K562 (cell line): ENCODE results near the gene USP20. TPM values are rescaled to one million over a fixed set of nuclear protein-coding genes. Genes with fewer than 3 reads are reported as not detected.

Source experiments
- ATAC-seq: fragments of 200-7000 bp; cut with Tn5 transposase; 3 replicates; pipeline ENCODE4 v1.9.1; 2020; ENCODE audit warnings: moderate library complexity
- BruUV-seq: library from RNA; stranded (reverse); fragments of 400-500 nt; replicated peaks from 2 replicates; lab custom pipeline; 2021; lab: Mats Ljungman, UMichigan
- CTCF ChIA-PET: fragments of 300-600 bp; formaldehyde crosslinking; extraction: SDS; loops from one replicate; lab custom pipeline; 2021; ENCODE audit warnings: low intra/inter-chr PET ratio; lab: Yijun Ruan, JAX
- POLR2A ChIA-PET: fragments of 300-600, 350-650 bp; sonication (Branson Sonifier 250); formaldehyde crosslinking; extraction: SDS; loops from one replicate; lab custom pipeline; 2021; ENCODE audit warnings: antibody characterized with exemption, inconsistent platforms; lab: Yijun Ruan, JAX
- DNase-seq, 4 experiments: peaks; one replicate each; pipeline versions ENCODE4 v3.0.0 to v3.0.0-alpha.2; 2011 to 2018; ENCODE audit warnings: low spot score in 3 of 4, mixed read lengths in 3 of 4; ENCODE audit errors: extremely low read depth in 1 of 4
- FAIRE-seq: peaks from 2 replicates; lab custom pipeline; 2011; peaks lifted over from hg19 to GRCh38; lab: Jason Lieb, UNC
- H2AFZ ChIP-seq: 2 replicates; pipeline ENCODE4 v1.6.0; 2011; ENCODE audit warnings: low read depth, low read length, control low read depth, inconsistent platforms
- H3K27ac ChIP-seq: fragments of 200-600 bp; 3 replicates; pipeline ENCODE4 v1.8.0; 2011; ENCODE audit warnings: low read depth, mild to moderate bottlenecking, control low read depth, inconsistent platforms, low read length, moderate library complexity, mixed read lengths; ENCODE audit errors: extremely low read depth
- H3K27me3 ChIP-seq, 2 experiments: fragments of 300-600 bp in 1 of 2; 2 replicates in 1 of 2; 3 replicates in 1 of 2; pipeline versions ENCODE4 v1.6.0 to v1.8.0; 2011; ENCODE audit warnings: inconsistent platforms in 2 of 2, low read length in 2 of 2, mild to moderate bottlenecking in 1 of 2, mixed read lengths in 1 of 2, moderate library complexity in 1 of 2; ENCODE audit not compliant: control insufficient read depth in 2 of 2, insufficient read depth in 2 of 2
- H3K36me3 ChIP-seq: fragments of 300-600 bp; 3 replicates; pipeline ENCODE4 v1.8.0; 2011; ENCODE audit warnings: mild to moderate bottlenecking, low read length, inconsistent platforms; ENCODE audit not compliant: control insufficient read depth, insufficient read depth
- H3K4me1 ChIP-seq, 2 experiments: fragments of 200-600 bp in 1 of 2; replicated peaks in 1 of 2; 2 replicates in 1 of 2; 3 replicates in 1 of 2; pipeline versions ENCODE4 v1.5.1 to v1.8.0; 2011; ENCODE audit warnings: inconsistent platforms in 2 of 2, low read length in 2 of 2, mild to moderate bottlenecking in 1 of 2, mixed read lengths in 1 of 2, moderate library complexity in 1 of 2; ENCODE audit not compliant: control insufficient read depth in 2 of 2, insufficient read depth in 2 of 2
- H3K4me2 ChIP-seq: 2 replicates; pipeline ENCODE4 v1.6.1; 2011; ENCODE audit warnings: low read length, control low read depth, inconsistent platforms, mixed read lengths; ENCODE audit not compliant: insufficient read depth
- H3K4me3 ChIP-seq: fragments of 200-600 bp; sonication (generic), shearing (Covaris generic); 2 replicates; pipeline ENCODE4 v1.5.1; 2016; ENCODE audit warnings: control low read depth, inconsistent platforms
- H3K79me2 ChIP-seq: fragments of 200-600 bp; 3 replicates; pipeline ENCODE4 v1.8.0; 2011; ENCODE audit warnings: low read length, inconsistent platforms; ENCODE audit not compliant: control insufficient read depth, insufficient read depth
- H3K9ac ChIP-seq, 2 experiments: 2 replicates each; pipeline versions ENCODE4 v1.6.0 to v1.6.1; 2011; ENCODE audit warnings: low read depth in 2 of 2, low read length in 2 of 2, control low read depth in 1 of 2, inconsistent platforms in 1 of 2, mild to moderate bottlenecking in 1 of 2, mixed read lengths in 1 of 2; ENCODE audit not compliant: insufficient read depth in 1 of 2
- H3K9me1 ChIP-seq: one replicate; pipeline ENCODE4 v1.6.0; 2011; ENCODE audit warnings: inconsistent platforms, mild to moderate bottlenecking, low read length, moderate library complexity; ENCODE audit not compliant: control insufficient read depth, insufficient read depth
- H3K9me3 ChIP-seq: replicated peaks from 2 replicates; pipeline ENCODE4 v1.5.1; 2011; ENCODE audit warnings: low read depth, low read length, inconsistent platforms; ENCODE audit not compliant: control insufficient read depth, insufficient read depth
- H4K20me1 ChIP-seq: replicated peaks from 2 replicates; pipeline ENCODE4 v1.6.1; 2011; ENCODE audit warnings: low read length, inconsistent platforms, mixed read lengths; ENCODE audit not compliant: control insufficient read depth, insufficient read depth
- CBX8 ChIP-seq: fragments of 200-600 bp; sonication (generic); IDR thresholded peaks from 2 replicates; pipeline ENCODE4 v1.6.1; 2012; ENCODE audit warnings: borderline replicate concordance, mixed run types, low read depth, mild to moderate bottlenecking, moderate library complexity, mixed read lengths, low read length, control low read depth, inconsistent platforms; ENCODE audit not compliant: poor library complexity, severe bottlenecking; ENCODE audit errors: extremely low read depth
- HMGN3 ChIP-seq: IDR thresholded peaks from 2 replicates; pipeline ENCODE4 v1.6.1; 2011; ENCODE audit warnings: borderline replicate concordance, low read depth, mild to moderate bottlenecking, mixed read lengths, low read length; ENCODE audit not compliant: insufficient read length; ENCODE audit errors: extremely low read depth
- POLR2A ChIP-seq: fragments of 450-650 bp; conservative IDR thresholded peaks from 2 replicates; pipeline ENCODE4 v1.6.1; 2016
- POLR2G ChIP-seq: fragments of 200-400 bp; formaldehyde crosslinking; IDR thresholded peaks from 2 replicates; pipeline ENCODE4 v1.6.1; 2017; ENCODE audit warnings: low read depth, mild to moderate bottlenecking, antibody characterized with exemption, low read length, moderate library complexity
- RBFOX2 ChIP-seq: fragments of 200-400 bp; formaldehyde crosslinking; IDR thresholded peaks from 2 replicates; pipeline ENCODE4 v1.6.1; 2017; ENCODE audit warnings: low read depth, mild to moderate bottlenecking, low read length, moderate library complexity
- TAF15 ChIP-seq: fragments of 200-400 bp; formaldehyde crosslinking; IDR thresholded peaks from 2 replicates; pipeline ENCODE4 v1.6.1; 2017; ENCODE audit warnings: mild to moderate bottlenecking, low read depth, low read length, moderate library complexity
- WGBS: fragments of 100-300 bp; shearing (Covaris generic); methylation state at CpG from one replicate; pipeline ENCODE4 v1.1.6; 2016; ENCODE audit warnings: low coverage, mixed read lengths; ENCODE audit not compliant: insufficient coverage; ENCODE audit errors: missing lambda C conversion rate; 5-methylcytosine and 5-hydroxymethylcytosine counted together
- in situ Hi-C: fragments of 300-500 bp; cut with MboI; formaldehyde crosslinking; loops from 4 replicates; pipeline ENCODE4 v1.15.0; 2018; ENCODE audit warnings: inconsistent platforms, mixed read lengths
- intact Hi-C: fragments of 100-400 bp; cut with micrococcal nuclease; formaldehyde crosslinking; loops from 2 replicates; pipeline ENCODE4 v1.14.2; 2022
- polyA plus RNA-seq, 8 experiments: library from polyadenylated mRNA; depleted of rRNA in 4 of 8; stranded (reverse) in 5 of 8; unstranded in 3 of 8; fragments of >200 nt; fragmentation: Nextera tagmentation in 2 of 8; fragmentation: Illumina TruSeq in 1 of 8; extraction: Ambion mirVana in 2 of 8; extraction: Trizol in 1 of 8; gene quantifications; 2 replicates each; pipeline versions ENCODE4 v1.2.1 to v1.2.3, GENCODE V29; 2011 to 2014; ENCODE audit warnings: inconsistent platforms in 1 of 8, missing spikeins in 1 of 8
- total RNA-seq, 7 experiments: library from RNA; depleted of rRNA in 6 of 7; stranded (reverse); fragments of >200 nt in 6 of 7; fragmentation: Illumina TruSeq in 2 of 7; extraction: Trizol in 2 of 7; gene quantifications; 2 replicates each; pipeline versions ENCODE4 v1.2.1 to v1.2.3, GENCODE V29; 2011 to 2021; ENCODE audit warnings: low replicate concordance in 1 of 7
- TF ChIP-seq, protein P1 (sequence below): sonication (generic); formaldehyde crosslinking; IDR thresholded peaks from 2 replicates; pipeline ENCODE4 v1.8.0; 2022; ENCODE audit warnings: missing genetic modification reagents, mild to moderate bottlenecking, moderate library complexity, borderline replicate concordance
- TF ChIP-seq, protein P2 (sequence below): fragments of 450-650 bp; IDR thresholded peaks from 2 replicates; pipeline ENCODE4 v1.6.1; 2016; ENCODE audit warnings: low read depth, mild to moderate bottlenecking, moderate library complexity
- TF ChIP-seq, protein P3 (sequence below): sonication (generic); IDR thresholded peaks from 2 replicates; pipeline ENCODE4 v1.6.1; 2016

Gene USP20
- total and polyA plus RNA-seq, 9 of the 15 experiments (the other 6 are each of a cell fraction or from before 2014, with no cell fraction given) = 1.9 to 136 (median 49.1) TPM

DNA sequence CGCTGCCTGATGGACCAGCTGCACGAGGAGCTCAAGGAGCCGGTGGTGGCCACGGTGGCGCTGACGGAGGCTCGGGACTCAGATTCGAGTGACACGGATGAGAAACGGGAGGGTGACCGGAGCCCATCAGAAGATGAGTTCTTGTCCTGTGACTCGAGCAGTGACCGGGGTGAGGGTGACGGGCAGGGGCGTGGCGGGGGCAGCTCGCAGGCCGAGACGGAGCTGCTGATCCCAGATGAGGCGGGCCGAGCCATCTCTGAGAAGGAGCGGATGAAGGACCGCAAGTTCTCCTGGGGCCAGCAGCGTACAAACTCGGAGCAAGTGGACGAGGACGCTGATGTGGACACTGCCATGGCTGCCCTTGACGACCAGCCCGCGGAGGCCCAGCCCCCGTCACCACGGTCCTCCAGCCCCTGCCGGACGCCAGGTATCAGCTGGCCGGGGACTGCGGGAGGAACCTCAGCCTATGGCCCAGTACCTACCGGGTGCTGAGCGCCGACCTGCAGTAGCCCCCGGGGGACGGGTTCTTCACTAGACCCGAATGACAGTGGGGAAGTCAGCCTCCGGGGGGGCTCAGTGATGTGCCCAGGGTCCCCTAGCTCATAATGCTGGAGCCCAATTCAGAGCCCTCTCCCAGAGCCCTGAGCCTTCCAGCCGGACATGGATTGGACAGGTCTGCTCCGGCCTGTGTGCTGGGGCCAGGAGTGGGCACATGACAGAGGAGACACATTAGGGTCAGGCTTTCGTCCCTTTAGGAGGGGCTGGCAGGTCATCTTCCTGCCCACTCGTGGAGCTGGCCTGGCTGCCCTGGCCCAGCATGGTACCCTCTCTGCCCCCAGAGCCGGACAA lies 33.0 kb downstream of the USP20 start:
- Histone ChIP-seq H4K20me1 (no peaks in the 10 kb centered on the region), H3K4me2 (no peak overlapping the region), H3K4me1 (peaks cover 19 to 68% of the 10 kb centered on the region in 2 experiments), H3K9ac (peak overlapping the region in 1 of 2 experiments; percentile 41; a peak in 2 of 4 replicates), H3K36me3 (peaks cover 91% of the 10 kb centered on the region), H3K27ac (no peak overlapping the region), H3K79me2 (peaks cover 4% of the 10 kb centered on the region; the same call in 2 of the 3 replicates), H3K9me3 (no peaks in the 10 kb centered on the region), H3K9me1 (peaks cover 4% of the 10 kb centered on the region), H2AFZ (no peak overlapping the region), H3K27me3 (no peaks in the 10 kb centered on the region), H3K4me3 (no peak overlapping the region)
- TF ChIP-seq CBX8 (no peak), POLR2G (peak; percentile 63), RBFOX2 (peak; percentile 46; the same call in 1 of the 2 replicates), TAF15 (no peak), POLR2A (0 out of 2 replicates have a peak, but pooled peaks have one; percentile 17), HMGN3 (peak; percentile 28)
- TF ChIP-seq, protein P1, sequence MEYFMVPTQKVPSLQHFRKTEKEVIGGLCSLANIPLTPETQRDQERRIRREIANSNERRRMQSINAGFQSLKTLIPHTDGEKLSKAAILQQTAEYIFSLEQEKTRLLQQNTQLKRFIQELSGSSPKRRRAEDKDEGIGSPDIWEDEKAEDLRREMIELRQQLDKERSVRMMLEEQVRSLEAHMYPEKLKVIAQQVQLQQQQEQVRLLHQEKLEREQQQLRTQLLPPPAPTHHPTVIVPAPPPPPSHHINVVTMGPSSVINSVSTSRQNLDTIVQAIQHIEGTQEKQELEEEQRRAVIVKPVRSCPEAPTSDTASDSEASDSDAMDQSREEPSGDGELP (CRISPR knock-in tag) = peak; percentile 13; the same call in 1 of the 2 replicates
- TF ChIP-seq, protein P2, sequence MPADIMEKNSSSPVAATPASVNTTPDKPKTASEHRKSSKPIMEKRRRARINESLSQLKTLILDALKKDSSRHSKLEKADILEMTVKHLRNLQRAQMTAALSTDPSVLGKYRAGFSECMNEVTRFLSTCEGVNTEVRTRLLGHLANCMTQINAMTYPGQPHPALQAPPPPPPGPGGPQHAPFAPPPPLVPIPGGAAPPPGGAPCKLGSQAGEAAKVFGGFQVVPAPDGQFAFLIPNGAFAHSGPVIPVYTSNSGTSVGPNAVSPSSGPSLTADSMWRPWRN = no peak
- TF ChIP-seq, protein P3, sequence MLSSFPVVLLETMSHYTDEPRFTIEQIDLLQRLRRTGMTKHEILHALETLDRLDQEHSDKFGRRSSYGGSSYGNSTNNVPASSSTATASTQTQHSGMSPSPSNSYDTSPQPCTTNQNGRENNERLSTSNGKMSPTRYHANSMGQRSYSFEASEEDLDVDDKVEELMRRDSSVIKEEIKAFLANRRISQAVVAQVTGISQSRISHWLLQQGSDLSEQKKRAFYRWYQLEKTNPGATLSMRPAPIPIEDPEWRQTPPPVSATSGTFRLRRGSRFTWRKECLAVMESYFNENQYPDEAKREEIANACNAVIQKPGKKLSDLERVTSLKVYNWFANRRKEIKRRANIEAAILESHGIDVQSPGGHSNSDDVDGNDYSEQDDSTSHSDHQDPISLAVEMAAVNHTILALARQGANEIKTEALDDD = no peak
- 91% methylated on average over 48 of the region's 48 CpGs for WGBS
- CTCF ChIA-PET = no interaction called here
- FAIRE-seq (no peak), DNase-seq (no peak), ATAC-seq (no peak)
- no TSS peak for BruUV-seq
- in situ Hi-C loops (no loop called here), intact Hi-C loops (no loop called here)
- POLR2A ChIA-PET = interaction anchor here (0.6 to 3.7 kb wide), 4 partner anchors 10 to 44 kb away, joined by 3 to 30 read pairs (median 4); partner anchors contain the start of gene TOR1A
